ENCODE results near the gene SORBS1. TPM values are rescaled to one million over a fixed set of nuclear protein-coding genes. Genes with fewer than 3 reads are reported as not detected.
A peak's percentile ranks its signal among the peaks of the same experiment; 100 is the strongest.

The SORBS1 gene
- total RNA-seq, 4 donors from 2014 or later, result 92.2 to 308 (median 150) TPM

DNA sequence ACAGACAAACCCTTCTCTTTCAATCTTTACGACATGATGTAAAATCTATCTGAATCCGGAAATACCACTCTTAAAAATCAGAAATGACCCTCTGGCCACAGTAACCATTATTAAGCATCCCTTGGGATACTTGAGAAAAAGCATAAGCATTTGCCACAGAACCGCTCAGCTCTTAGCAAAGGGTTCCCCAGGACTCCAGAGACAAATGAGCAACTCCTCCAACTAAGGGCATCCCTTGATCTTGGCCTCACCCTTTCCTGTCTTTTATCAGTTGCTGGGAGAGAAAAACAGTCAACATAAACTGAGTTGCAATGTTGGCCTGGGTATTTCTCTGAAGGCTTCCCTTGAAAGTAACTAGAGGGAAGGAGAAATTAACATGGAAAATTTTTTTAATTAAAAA lies 273.9 kb downstream of the SORBS1 start:
- H3K27me3 ChIP-seq, result peaks cover 6% of the 10 kb centered on the region
- H3K27ac ChIP-seq, result peak overlapping the region; percentile 92 to 99 (median 98)
- intact Hi-C loops (cut with DNase I; ENCODE audit: low total_unique reads), result no loop called here
- peak overlapping the region in 2 of 4 donors; percentile 4 to 90 for H3K4me3 ChIP-seq
- in situ Hi-C loops (cut with MboI; ENCODE audit: low pct_ligation_motif_present in 1 of 4, low pct_unique_long_range_greater_than_20kb in 1 of 4, low sequenced_read_pairs in 3 of 4), result no loop called here
- 18 to 59% methylated on average over 2 to 3 of the region's 3 CpGs for WGBS, 2 donors (ENCODE audit: low coverage in 1 of 2)
- no peak for TF ChIP-seq CTCF (IDR thresholded peaks at IDR 0.05)
- TF ChIP-seq EP300 (IDR thresholded peaks at IDR 0.05; ENCODE audit: low read depth), result no peak
- TF ChIP-seq POLR2AphosphoS5 (IDR thresholded peaks at IDR 0.05), result no peak
- no peak for TF ChIP-seq POLR2A (IDR thresholded peaks at IDR 0.05)
- DNase-seq, result no peak
- H3K4me1 ChIP-seq, result peaks cover 4 to 71% (median 59%) of the 10 kb centered on the region in 4 donors
- no peaks in the 10 kb centered on the region for H3K9me3 ChIP-seq
- no peaks in the 10 kb centered on the region for H3K36me3 ChIP-seq

DNA sequence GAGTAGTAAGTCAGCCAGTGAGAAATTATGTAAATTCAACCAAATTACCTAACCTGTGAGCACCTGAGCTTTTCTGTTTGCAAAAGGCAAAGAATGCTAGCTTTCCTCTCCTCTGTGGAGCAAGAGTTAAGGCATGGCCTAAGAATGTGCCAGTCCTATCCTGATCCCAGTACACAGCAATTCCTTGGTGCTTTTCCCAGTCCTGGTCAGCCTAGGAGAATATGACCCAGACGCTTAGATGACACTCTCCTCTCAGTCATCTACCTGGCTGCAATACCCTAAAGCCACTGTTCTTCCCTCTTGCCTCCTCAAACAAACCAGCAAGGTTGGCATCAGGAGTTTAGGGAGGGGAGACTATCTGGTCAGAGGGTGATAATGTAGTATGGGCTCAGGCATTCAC lies 274.5 kb downstream of the SORBS1 start:
- 40% methylated on average over 1 of the region's 1 CpG; no CpG with 5 or more reads in 1 of the 2 donors for WGBS, 2 donors (ENCODE audit: low coverage in 1 of 2)
- H3K9me3 ChIP-seq, result no peaks in the 10 kb centered on the region
- H3K27me3 ChIP-seq, result peaks cover 6% of the 10 kb centered on the region
- peaks cover 5 to 75% (median 65%) of the 10 kb centered on the region in 4 donors for H3K4me1 ChIP-seq
- intact Hi-C loops (cut with DNase I; ENCODE audit: low total_unique reads) (no loop called here), in situ Hi-C loops (cut with MboI; ENCODE audit: low pct_ligation_motif_present in 1 of 4, low pct_unique_long_range_greater_than_20kb in 1 of 4, low sequenced_read_pairs in 3 of 4) (no loop called here)
- no peak for TF ChIP-seq POLR2A (IDR thresholded peaks at IDR 0.05)
- no peak for DNase-seq
- peak overlapping the region; percentile 92 to 99 (median 98) for H3K27ac ChIP-seq
- H3K4me3 ChIP-seq, result no peak overlapping the region
- no peaks in the 10 kb centered on the region for H3K36me3 ChIP-seq

DNA sequence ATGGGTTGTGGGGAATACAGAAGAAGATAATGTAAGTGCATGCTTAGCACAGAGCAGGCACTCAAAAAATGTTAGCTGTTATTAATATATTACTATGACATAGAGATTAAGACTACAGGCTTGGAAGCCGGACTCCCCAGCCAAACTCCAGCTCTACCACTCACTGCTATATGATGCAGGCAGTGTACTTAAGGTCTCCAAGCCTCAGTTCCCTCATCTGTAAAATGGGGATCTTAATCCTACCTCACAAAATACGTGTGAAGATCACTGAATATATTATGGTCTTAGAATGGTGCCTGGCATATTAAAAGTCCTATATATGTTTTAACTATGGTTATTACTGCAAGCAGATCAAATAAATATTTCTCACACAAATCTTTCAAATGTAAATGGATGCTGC lies 275.6 kb downstream of the SORBS1 start:
- no peaks in the 10 kb centered on the region for H3K36me3 ChIP-seq
- in situ Hi-C loops (cut with MboI; ENCODE audit: low pct_ligation_motif_present in 1 of 4, low pct_unique_long_range_greater_than_20kb in 1 of 4, low sequenced_read_pairs in 3 of 4) (no loop called here), intact Hi-C loops (cut with DNase I; ENCODE audit: low total_unique reads) (no loop called here)
- H3K27ac ChIP-seq, result peak overlapping the region; percentile 92 to 99 (median 98)
- H3K9me3 ChIP-seq, result no peaks in the 10 kb centered on the region
- H3K4me1 ChIP-seq, result peaks cover 17 to 82% (median 71%) of the 10 kb centered on the region in 4 donors
- no peak overlapping the region for H3K4me3 ChIP-seq
- TF ChIP-seq EP300 (IDR thresholded peaks at IDR 0.05; ENCODE audit: low read depth), result no peak
- peaks cover 6% of the 10 kb centered on the region for H3K27me3 ChIP-seq
- DNase-seq, result no peak
- WGBS, 2 donors (ENCODE audit: low coverage in 1 of 2), result 78 to 80% methylated on average over 2 of the region's 2 CpGs

- in situ Hi-C loops (cut with MboI; ENCODE audit: low pct_ligation_motif_present in 1 of 4, low pct_unique_long_range_greater_than_20kb in 1 of 4, low sequenced_read_pairs in 3 of 4) (no loop called here), intact Hi-C loops (cut with DNase I; ENCODE audit: low total_unique reads) (no loop called here)
- no peak for DNase-seq
- Histone ChIP-seq H3K4me3 (no peak overlapping the region), H3K27ac (peak overlapping the region; percentile 88 to 99 (median 94)), H3K27me3 (peaks cover 2% of the 10 kb centered on the region), H3K4me1 (peaks cover 24 to 89% (median 79%) of the 10 kb centered on the region in 4 donors), H3K36me3 (no peaks in the 10 kb centered on the region), H3K9me3 (no peaks in the 10 kb centered on the region)
- 70 to 71% methylated on average over 3 of the region's 3 CpGs for WGBS, 2 donors (ENCODE audit: low coverage in 1 of 2)
- no peak for TF ChIP-seq POLR2A (IDR thresholded peaks at IDR 0.05)
- no peak for TF ChIP-seq EP300 (IDR thresholded peaks at IDR 0.05; ENCODE audit: low read depth)
- TF ChIP-seq CTCF (IDR thresholded peaks at IDR 0.05), result no peak
- TF ChIP-seq POLR2AphosphoS5 (IDR thresholded peaks at IDR 0.05), result no peak
Observed at GRCh38 chr10:95284807-95285206, 276.4 kb downstream of the SORBS1 start.

DNA sequence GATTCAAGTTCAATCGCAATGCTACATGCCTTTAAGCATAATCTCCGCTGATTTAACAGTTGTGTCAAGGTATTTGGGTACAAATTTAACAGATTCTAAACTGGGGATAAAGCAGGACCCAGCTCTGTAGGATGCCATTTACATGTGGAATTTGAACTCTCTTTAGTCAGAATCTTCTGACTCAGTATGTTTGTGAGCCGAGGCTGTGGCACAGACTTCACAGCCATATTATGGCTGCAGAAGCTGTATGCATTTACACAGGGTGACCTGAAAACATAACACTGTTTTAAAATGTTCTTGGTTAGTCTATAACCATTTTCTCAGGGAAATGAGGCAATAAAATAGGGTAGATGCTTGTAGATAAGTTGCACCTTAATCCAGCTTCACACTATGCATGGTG lies 279.1 kb downstream of the SORBS1 start:
- intact Hi-C loops (cut with DNase I; ENCODE audit: low total_unique reads), result no loop called here
- TF ChIP-seq POLR2AphosphoS5 (IDR thresholded peaks at IDR 0.05), result peak in 1 of 3 donors; percentile 38
- no peak for TF ChIP-seq CTCF (IDR thresholded peaks at IDR 0.05)
- Histone ChIP-seq H3K27ac (peak overlapping the region; percentile 88 to 99 (median 91)), H3K4me3 (no peak overlapping the region), H3K4me1 (peaks cover 45 to 98% (median 84%) of the 10 kb centered on the region in 4 donors), H3K36me3 (no peaks in the 10 kb centered on the region), H3K9me3 (no peaks in the 10 kb centered on the region), H3K27me3 (no peaks in the 10 kb centered on the region)
- 43 to 66% methylated on average over 3 of the region's 3 CpGs for WGBS, 2 donors (ENCODE audit: low coverage in 1 of 2)
- no peak for DNase-seq
- in situ Hi-C loops (cut with MboI; ENCODE audit: low pct_ligation_motif_present in 1 of 4, low pct_unique_long_range_greater_than_20kb in 1 of 4, low sequenced_read_pairs in 3 of 4), result no loop called here
